Calu3 (cell line): Measurements from ENCODE around the gene CA14. TPM values are rescaled to one million over a fixed set of nuclear protein-coding genes. Genes with fewer than 3 reads are reported as not detected.
A peak's percentile ranks its signal among the peaks of the same experiment; 100 is the strongest.

Experiments used
- BruUV-seq: library from RNA; stranded (reverse); fragments of 400-500 nt; replicated peaks from 2 replicates; lab custom pipeline; 2021; lab: Mats Ljungman, UMichigan
- CTCF ChIA-PET: fragments of 300-600 bp; sonication (Branson Sonifier 250); formaldehyde crosslinking; loops from one replicate; lab custom pipeline; 2022; ENCODE audit warnings: antibody characterized with exemption; lab: Charles Lee
- DNase-seq: peaks from one replicate; pipeline ENCODE4 v3.0.0; 2022
- H3K27ac Mint-ChIP-seq: one replicate; pipeline ENCODE4 v1.8.0; 2022; ENCODE audit warnings: mixed read lengths; ENCODE audit not compliant: unreplicated experiment
- H3K27me3 Mint-ChIP-seq: one replicate; pipeline ENCODE4 v1.8.0; 2022; ENCODE audit warnings: mixed read lengths; ENCODE audit not compliant: unreplicated experiment
- H3K36me3 Mint-ChIP-seq: one replicate; pipeline ENCODE4 v1.8.0; 2022; ENCODE audit warnings: mild to moderate bottlenecking, moderate library complexity, mixed read lengths; ENCODE audit not compliant: insufficient read depth, unreplicated experiment
- H3K4me1 Mint-ChIP-seq: one replicate; pipeline ENCODE4 v1.8.0; 2022; ENCODE audit warnings: mild to moderate bottlenecking, low read depth, mixed read lengths; ENCODE audit not compliant: unreplicated experiment
- H3K4me3 Mint-ChIP-seq: one replicate; pipeline ENCODE4 v1.8.0; 2022; ENCODE audit warnings: mild to moderate bottlenecking, low read depth, moderate library complexity, mixed read lengths; ENCODE audit not compliant: unreplicated experiment
- H3K9me3 Mint-ChIP-seq: one replicate; pipeline ENCODE4 v1.8.0; 2022; ENCODE audit warnings: low read depth, mixed read lengths; ENCODE audit not compliant: unreplicated experiment
- CTCF ChIP-seq: fragments of 200-600 bp; IDR thresholded peaks from one replicate; pipeline ENCODE4 v1.8.0; 2022; ENCODE audit warnings: antibody characterized with exemption; ENCODE audit not compliant: unreplicated experiment
- intact Hi-C: fragments of 100-400 bp; cut with micrococcal nuclease; formaldehyde crosslinking; loops from one replicate; pipeline ENCODE4 v1.10.0; 2022; ENCODE audit not compliant: unreplicated experiment
- total RNA-seq: library from RNA; stranded (reverse); gene quantifications from 2 replicates; pipeline ENCODE4 v1.2.3, GENCODE V29; 2022

The CA14 gene
- total RNA-seq, 1 experiment from 2014 or later = 1.0 TPM

DNA sequence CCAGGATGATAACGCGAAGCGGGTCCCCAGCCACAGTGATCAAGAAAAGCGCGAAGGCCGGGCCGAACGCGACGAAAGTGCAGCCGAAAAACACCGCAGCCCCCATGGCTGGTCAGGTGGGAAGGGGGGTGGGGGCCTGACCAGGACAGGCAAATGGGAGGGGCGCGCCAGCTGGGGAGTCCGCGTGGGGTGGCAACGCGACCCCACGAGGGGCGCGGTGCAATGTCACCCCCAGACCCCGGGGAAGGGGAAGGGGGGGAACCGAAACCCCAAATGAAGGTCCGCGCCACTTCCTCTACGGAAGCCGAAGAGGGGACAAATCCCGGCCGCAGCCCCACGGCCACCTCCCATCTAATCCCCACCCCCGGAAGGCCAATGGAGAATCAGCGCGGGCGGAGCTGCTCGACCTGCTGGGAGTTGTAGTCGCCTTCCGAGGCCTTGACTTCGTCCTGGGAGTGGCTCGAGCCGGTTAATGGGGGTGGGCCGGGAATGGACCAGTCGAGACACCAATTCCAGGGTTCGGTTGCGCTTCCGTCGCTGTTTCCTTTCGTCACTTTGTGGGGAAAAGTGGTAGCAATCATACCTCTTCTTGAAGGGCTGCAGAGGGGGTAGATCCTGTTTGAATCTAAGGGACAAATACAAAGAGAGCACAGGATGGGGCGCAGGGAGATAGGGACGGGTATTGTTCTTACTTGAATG, 11.3 kb downstream of the CA14 start, which contains the start of gene APH1A:
Gene APH1A (minus strand): TSS at position 312 of the 699 bp plus-strand sequence. CDS start 206 bp downstream, at position 106.
- BruUV-seq = no TSS peak
- no peaks in the 10 kb centered on the region for H3K9me3 Mint-ChIP-seq
- H3K4me3 Mint-ChIP-seq = peak within 1 kb of the TSS; percentile 76
- intact Hi-C loops = no loop called here
- DNase-seq = peak; percentile 97
- H3K27me3 Mint-ChIP-seq = no peaks in the 10 kb centered on the region
- TF ChIP-seq CTCF = no peak
- peaks cover 27% of the 10 kb centered on the region for H3K4me1 Mint-ChIP-seq
- CTCF ChIA-PET = interaction anchor here (0.6 to 1.2 kb wide), 5 partner anchors 8 to 18 kb away, joined by 3 to 6 read pairs (median 3); no protein-coding TSS in a partner anchor
- H3K27ac Mint-ChIP-seq = peak within 1 kb of the TSS; percentile 65
- peaks cover 27% of the 10 kb centered on the region for H3K36me3 Mint-ChIP-seq

GRCh38 chr1:150269451-150269850, 11.9 kb downstream of the CA14 start:
- no peaks in the 10 kb centered on the region for H3K27me3 Mint-ChIP-seq
- CTCF ChIA-PET = interaction anchor here (0.6 to 2.3 kb wide), 7 partner anchors 9 to 18 kb away, joined by 3 to 8 read pairs (median 3); no protein-coding TSS in a partner anchor
- H3K36me3 Mint-ChIP-seq = peaks cover 27% of the 10 kb centered on the region
- TSS peak; percentile 83 for BruUV-seq
- no peaks in the 10 kb centered on the region for H3K9me3 Mint-ChIP-seq
- intact Hi-C loops = no loop called here
- TF ChIP-seq CTCF = no peak
- H3K4me3 Mint-ChIP-seq = peak overlapping the region; percentile 76
- DNase-seq = no peak
- H3K4me1 Mint-ChIP-seq = peaks cover 27% of the 10 kb centered on the region
- peak overlapping the region; percentile 65 for H3K27ac Mint-ChIP-seq

DNA sequence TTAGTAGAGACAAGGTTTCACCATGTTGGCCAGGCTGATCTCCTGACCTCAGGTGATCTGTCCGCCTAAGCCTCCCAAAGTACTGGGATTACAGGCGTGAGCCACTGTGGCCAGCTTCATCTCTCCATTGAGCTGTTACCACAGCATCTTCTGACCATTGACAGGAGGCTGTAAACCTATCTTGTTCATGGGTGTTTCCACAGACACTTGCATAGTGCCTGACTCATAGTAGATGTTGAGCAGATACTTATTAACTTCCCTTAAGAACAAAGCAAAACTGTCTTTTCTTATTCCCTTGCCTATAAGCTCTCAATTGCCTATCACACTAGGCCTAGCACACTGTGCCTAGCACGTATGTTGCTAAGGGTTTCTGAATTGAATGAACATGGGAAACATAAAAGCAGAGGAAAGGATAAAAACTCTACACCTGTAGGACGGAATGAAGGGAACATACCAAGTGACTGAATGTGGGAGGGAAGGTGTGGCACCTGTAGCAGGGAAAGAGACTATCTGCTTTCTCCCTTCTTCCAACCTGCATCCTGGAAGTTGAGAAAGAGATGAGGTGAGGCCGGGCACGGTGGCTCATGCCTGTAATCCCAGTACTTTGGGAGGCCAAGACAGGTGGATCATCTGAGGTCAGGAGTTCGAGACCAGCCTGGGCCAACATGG, 13.9 kb downstream of the CA14 start:
- no peak overlapping the region for H3K4me3 Mint-ChIP-seq
- peaks cover 27% of the 10 kb centered on the region for H3K36me3 Mint-ChIP-seq
- H3K27ac Mint-ChIP-seq = no peak overlapping the region
- TF ChIP-seq CTCF = no peak
- DNase-seq = no peak
- intact Hi-C loops = no loop called here
- CTCF ChIA-PET = interaction anchor here (0.6 to 2.3 kb wide), 5 partner anchors 9 to 298 kb away, joined by 3 to 8 read pairs (median 3); no protein-coding TSS in a partner anchor
- H3K4me1 Mint-ChIP-seq = peaks cover 27% of the 10 kb centered on the region
- no peaks in the 10 kb centered on the region for H3K9me3 Mint-ChIP-seq
- no peaks in the 10 kb centered on the region for H3K27me3 Mint-ChIP-seq
- no TSS peak for BruUV-seq

- no peak for TF ChIP-seq CTCF
- Mint-ChIP-seq H3K36me3 (peaks cover 10% of the 10 kb centered on the region), H3K4me3 (no peak overlapping the region), H3K4me1 (peaks cover 11% of the 10 kb centered on the region), H3K27me3 (no peaks in the 10 kb centered on the region), H3K27ac (no peak overlapping the region), H3K9me3 (no peaks in the 10 kb centered on the region)
- CTCF ChIA-PET = interaction anchor here (0.9 kb wide), 1 partner anchor 10 kb away, joined by 4 read pairs; no protein-coding TSS in a partner anchor
- intact Hi-C loops = no loop called here
- BruUV-seq = no TSS peak
- DNase-seq = no peak
These were observed 15.7 kb downstream of the CA14 start for GRCh38 chr1:150273311-150273710.
